GM19467 (cell line): Measurements from ENCODE around the gene ELF1.
"Not testable (repeated sequence)": the region's sequence is repeated elsewhere in the genome, so short reads cannot be mapped to it uniquely, and the experiment has no call there.

Experiments
- ATAC-seq: cut with Tn5 transposase; IDR thresholded peaks from one replicate; pipeline ENCODE4 v1.9.1; 2021; ENCODE audit warnings: mild to moderate bottlenecking, moderate library complexity; ENCODE audit not compliant: unreplicated experiment

Gene ELF1

GRCh38 chr13:40958655-40959054 lies 60.5 kb downstream of the ELF1 start:
- ATAC-seq = no peak

GRCh38 chr13:40946485-40946884 lies 72.6 kb downstream of the ELF1 start:
- ATAC-seq = no peak

GRCh38 chr13:40943073-40943472 lies 76.0 kb downstream of the ELF1 start:
- ATAC-seq = no peak

GRCh38 chr13:40941581-40941980 lies 77.5 kb downstream of the ELF1 start:
- ATAC-seq = no peak

- ATAC-seq = no peak
Measured at GRCh38 chr13:40940841-40941240, 78.3 kb downstream of the ELF1 start.

GRCh38 chr13:40933508-40934204 lies 85.5 kb downstream of the ELF1 start:
- ATAC-seq = no peak

- ATAC-seq = no peak
Measured at GRCh38 chr13:40932252-40932651, 86.9 kb downstream of the ELF1 start.

- ATAC-seq = no peak
Measured at GRCh38 chr13:40931719-40932118, 87.4 kb downstream of the ELF1 start.

GRCh38 chr13:40929883-40930282 lies 89.2 kb downstream of the ELF1 start:
- ATAC-seq = not testable (repeated sequence)

- no peak for ATAC-seq
Measured at GRCh38 chr13:40928980-40929379, 90.1 kb downstream of the ELF1 start.

- ATAC-seq = no peak
Measured at GRCh38 chr13:40927929-40928328, 91.2 kb downstream of the ELF1 start.

- no peak for ATAC-seq
Measured at GRCh38 chr13:40923867-40924266, 95.2 kb downstream of the ELF1 start.

- ATAC-seq = no peak
Measured at GRCh38 chr13:40922437-40923040, 96.6 kb downstream of the ELF1 start.

GRCh38 chr13:40920826-40921225 lies 98.3 kb downstream of the ELF1 start:
- no peak for ATAC-seq

- not testable (repeated sequence) for ATAC-seq
Measured at GRCh38 chr13:40919901-40920300, 99.2 kb downstream of the ELF1 start.

- ATAC-seq = no peak
Measured at GRCh38 chr13:40916207-40916998, 102.7 kb downstream of the ELF1 start.

GRCh38 chr13:40914863-40915262 lies 104.3 kb downstream of the ELF1 start:
- not testable (repeated sequence) for ATAC-seq

- ATAC-seq = no peak
Measured at GRCh38 chr13:40911341-40911740, 107.8 kb downstream of the ELF1 start.

GRCh38 chr13:40910324-40911050 lies 108.6 kb downstream of the ELF1 start:
- ATAC-seq = no peak

- ATAC-seq = not testable (repeated sequence)
Measured at GRCh38 chr13:40909541-40910200, 109.4 kb downstream of the ELF1 start.

GRCh38 chr13:40908546-40908945 lies 110.6 kb downstream of the ELF1 start:
- no peak for ATAC-seq
